ENCODE data around the gene EPHB1. TPM values are rescaled to one million over a fixed set of nuclear protein-coding genes. Genes with fewer than 3 reads are reported as not detected.
"Not testable (repeated sequence)": the region's sequence is repeated elsewhere in the genome, so short reads cannot be mapped to it uniquely, and the experiment has no call there.

The EPHB1 gene
- total RNA-seq, 1 experiment from 2014 or later: 7.0 TPM

DNA sequence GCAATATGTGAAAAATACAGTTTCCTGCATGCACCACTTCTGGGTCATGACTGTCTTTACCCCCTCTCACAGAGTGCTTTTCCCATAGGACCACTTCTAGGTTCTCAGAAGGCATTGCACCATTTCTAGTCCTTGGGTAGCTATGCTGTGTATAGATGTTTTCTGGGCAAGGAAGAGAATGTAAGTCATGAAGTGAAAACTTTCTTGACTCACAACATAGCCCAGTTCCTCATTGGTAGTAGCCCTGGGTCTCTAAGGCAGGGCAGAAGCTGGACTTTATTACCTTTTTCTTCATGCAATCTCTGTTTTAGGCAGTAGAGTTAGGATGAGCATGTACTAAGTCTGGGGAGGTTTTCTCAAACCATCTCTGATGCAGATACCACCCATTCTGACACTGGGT, 203.1 kb downstream of the EPHB1 start:
- Mint-ChIP-seq H3K36me3 (no peaks in the 10 kb centered on the region), H3K4me1 (no peaks in the 10 kb centered on the region), H3K27me3 (ENCODE audit: low read depth) (no peaks in the 10 kb centered on the region; the same call in 1 of the 2 replicates), H3K27ac (no peak overlapping the region), H3K9me3 (no peaks in the 10 kb centered on the region), H3K4me3 (no peak overlapping the region)
- ChIA-PET POLR2A (no interaction called here), CTCF (no interaction called here)
- ATAC-seq: no peak
- no peak for DNase-seq (ENCODE audit: low spot score)
- TF ChIP-seq ZMAT4 (CRISPR knock-in tag; IDR thresholded peaks at IDR 0.05) (no peak), NR1H2 (CRISPR knock-in tag; IDR thresholded peaks at IDR 0.05) (no peak), GRHL2 (CRISPR knock-in tag; IDR thresholded peaks at IDR 0.05; ENCODE audit: insufficient replicate concordance, severe bottlenecking) (no peak), JAZF1 (CRISPR knock-in tag; IDR thresholded peaks at IDR 0.05) (no peak)

GRCh38 chr3:134998855-134999254, 203.8 kb downstream of the EPHB1 start:
- no peaks in the 10 kb centered on the region for H3K4me1 Mint-ChIP-seq
- POLR2A ChIA-PET: no interaction called here
- no peaks in the 10 kb centered on the region for H3K36me3 Mint-ChIP-seq
- peak; percentile 63 for ATAC-seq
- H3K9me3 Mint-ChIP-seq: no peaks in the 10 kb centered on the region
- no peak for TF ChIP-seq HMGXB4 (CRISPR knock-in tag; IDR thresholded peaks at IDR 0.05)
- H3K27ac Mint-ChIP-seq: no peak overlapping the region
- no peaks in the 10 kb centered on the region; the same call in 1 of the 2 replicates for H3K27me3 Mint-ChIP-seq (ENCODE audit: low read depth)
- no peak overlapping the region for H3K4me3 Mint-ChIP-seq
- CTCF ChIA-PET: no interaction called here
- no peak for DNase-seq (ENCODE audit: low spot score)

DNA sequence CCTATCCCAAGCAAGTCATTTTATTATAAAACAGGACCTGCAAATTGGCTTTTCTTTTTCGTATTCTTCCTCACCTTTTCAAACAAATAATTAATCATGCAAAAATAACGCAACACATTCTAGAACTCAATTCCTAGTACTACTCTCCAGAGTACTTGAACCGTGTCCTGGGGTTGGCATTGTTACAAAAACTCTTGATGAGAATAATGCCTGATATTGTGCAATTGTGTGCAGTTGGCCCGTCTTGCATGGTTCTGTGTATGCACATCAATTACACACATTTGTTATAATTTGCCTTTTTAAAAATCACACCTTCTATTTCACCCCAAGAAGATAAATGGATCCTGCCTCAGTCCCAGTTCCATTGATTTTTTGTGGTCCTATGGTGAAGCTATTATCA, 205.4 kb downstream of the EPHB1 start:
- Mint-ChIP-seq H3K4me3 (no peak overlapping the region), H3K36me3 (no peaks in the 10 kb centered on the region), H3K27me3 (ENCODE audit: low read depth) (no peaks in the 10 kb centered on the region; the same call in 1 of the 2 replicates), H3K27ac (no peak overlapping the region), H3K4me1 (no peaks in the 10 kb centered on the region), H3K9me3 (no peaks in the 10 kb centered on the region; the same call in 1 of the 2 replicates)
- POLR2A ChIA-PET: no interaction called here
- no peak for DNase-seq (ENCODE audit: low spot score)
- ATAC-seq: no peak
- CTCF ChIA-PET: no interaction called here
- TF ChIP-seq ETV6 (CRISPR knock-in tag; IDR thresholded peaks at IDR 0.05): no peak
- TF ChIP-seq, protein P1, sequence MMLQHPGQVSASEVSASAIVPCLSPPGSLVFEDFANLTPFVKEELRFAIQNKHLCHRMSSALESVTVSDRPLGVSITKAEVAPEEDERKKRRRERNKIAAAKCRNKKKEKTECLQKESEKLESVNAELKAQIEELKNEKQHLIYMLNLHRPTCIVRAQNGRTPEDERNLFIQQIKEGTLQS (CRISPR knock-in tag; conservative IDR thresholded peaks at IDR 0.05): no peak
- TF ChIP-seq ZNF138 (CRISPR knock-in tag; conservative IDR thresholded peaks at IDR 0.05): no peak
- TF ChIP-seq ZNF219 (CRISPR knock-in tag; IDR thresholded peaks at IDR 0.05; ENCODE audit: borderline replicate concordance): no peak
- no peak for TF ChIP-seq ATF2 (CRISPR knock-in tag; IDR thresholded peaks at IDR 0.05; ENCODE audit: borderline replicate concordance, low read depth)
- TF ChIP-seq, protein P2, sequence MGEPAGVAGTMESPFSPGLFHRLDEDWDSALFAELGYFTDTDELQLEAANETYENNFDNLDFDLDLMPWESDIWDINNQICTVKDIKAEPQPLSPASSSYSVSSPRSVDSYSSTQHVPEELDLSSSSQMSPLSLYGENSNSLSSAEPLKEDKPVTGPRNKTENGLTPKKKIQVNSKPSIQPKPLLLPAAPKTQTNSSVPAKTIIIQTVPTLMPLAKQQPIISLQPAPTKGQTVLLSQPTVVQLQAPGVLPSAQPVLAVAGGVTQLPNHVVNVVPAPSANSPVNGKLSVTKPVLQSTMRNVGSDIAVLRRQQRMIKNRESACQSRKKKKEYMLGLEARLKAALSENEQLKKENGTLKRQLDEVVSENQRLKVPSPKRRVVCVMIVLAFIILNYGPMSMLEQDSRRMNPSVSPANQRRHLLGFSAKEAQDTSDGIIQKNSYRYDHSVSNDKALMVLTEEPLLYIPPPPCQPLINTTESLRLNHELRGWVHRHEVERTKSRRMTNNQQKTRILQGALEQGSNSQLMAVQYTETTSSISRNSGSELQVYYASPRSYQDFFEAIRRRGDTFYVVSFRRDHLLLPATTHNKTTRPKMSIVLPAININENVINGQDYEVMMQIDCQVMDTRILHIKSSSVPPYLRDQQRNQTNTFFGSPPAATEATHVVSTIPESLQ (CRISPR knock-in tag; IDR thresholded peaks at IDR 0.05): no peak
- TF ChIP-seq, protein P3, sequence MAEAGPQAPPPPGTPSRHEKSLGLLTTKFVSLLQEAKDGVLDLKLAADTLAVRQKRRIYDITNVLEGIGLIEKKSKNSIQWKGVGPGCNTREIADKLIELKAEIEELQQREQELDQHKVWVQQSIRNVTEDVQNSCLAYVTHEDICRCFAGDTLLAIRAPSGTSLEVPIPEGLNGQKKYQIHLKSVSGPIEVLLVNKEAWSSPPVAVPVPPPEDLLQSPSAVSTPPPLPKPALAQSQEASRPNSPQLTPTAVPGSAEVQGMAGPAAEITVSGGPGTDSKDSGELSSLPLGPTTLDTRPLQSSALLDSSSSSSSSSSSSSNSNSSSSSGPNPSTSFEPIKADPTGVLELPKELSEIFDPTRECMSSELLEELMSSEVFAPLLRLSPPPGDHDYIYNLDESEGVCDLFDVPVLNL (CRISPR knock-in tag; IDR thresholded peaks at IDR 0.05; ENCODE audit: borderline replicate concordance, low read depth): no peak
- no peak for TF ChIP-seq SOX15 (CRISPR knock-in tag; IDR thresholded peaks at IDR 0.05)
- no peak for TF ChIP-seq NFYB (CRISPR knock-in tag; conservative IDR thresholded peaks at IDR 0.05; ENCODE audit: low read depth)
- TF ChIP-seq GTF2I (CRISPR knock-in tag; conservative IDR thresholded peaks at IDR 0.05): no peak
- TF ChIP-seq, protein P4, sequence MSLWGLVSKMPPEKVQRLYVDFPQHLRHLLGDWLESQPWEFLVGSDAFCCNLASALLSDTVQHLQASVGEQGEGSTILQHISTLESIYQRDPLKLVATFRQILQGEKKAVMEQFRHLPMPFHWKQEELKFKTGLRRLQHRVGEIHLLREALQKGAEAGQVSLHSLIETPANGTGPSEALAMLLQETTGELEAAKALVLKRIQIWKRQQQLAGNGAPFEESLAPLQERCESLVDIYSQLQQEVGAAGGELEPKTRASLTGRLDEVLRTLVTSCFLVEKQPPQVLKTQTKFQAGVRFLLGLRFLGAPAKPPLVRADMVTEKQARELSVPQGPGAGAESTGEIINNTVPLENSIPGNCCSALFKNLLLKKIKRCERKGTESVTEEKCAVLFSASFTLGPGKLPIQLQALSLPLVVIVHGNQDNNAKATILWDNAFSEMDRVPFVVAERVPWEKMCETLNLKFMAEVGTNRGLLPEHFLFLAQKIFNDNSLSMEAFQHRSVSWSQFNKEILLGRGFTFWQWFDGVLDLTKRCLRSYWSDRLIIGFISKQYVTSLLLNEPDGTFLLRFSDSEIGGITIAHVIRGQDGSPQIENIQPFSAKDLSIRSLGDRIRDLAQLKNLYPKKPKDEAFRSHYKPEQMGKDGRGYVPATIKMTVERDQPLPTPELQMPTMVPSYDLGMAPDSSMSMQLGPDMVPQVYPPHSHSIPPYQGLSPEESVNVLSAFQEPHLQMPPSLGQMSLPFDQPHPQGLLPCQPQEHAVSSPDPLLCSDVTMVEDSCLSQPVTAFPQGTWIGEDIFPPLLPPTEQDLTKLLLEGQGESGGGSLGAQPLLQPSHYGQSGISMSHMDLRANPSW (CRISPR knock-in tag; conservative IDR thresholded peaks at IDR 0.05; ENCODE audit: low read depth): no peak
- TF ChIP-seq NFE2L1 (CRISPR knock-in tag; IDR thresholded peaks at IDR 0.05): no peak
- TF ChIP-seq EMX1 (CRISPR knock-in tag; IDR thresholded peaks at IDR 0.05): no peak

- H3K27ac Mint-ChIP-seq; H3K4me3 Mint-ChIP-seq; H3K27me3 Mint-ChIP-seq (ENCODE audit: low read depth); POLR2A ChIA-PET; CTCF ChIA-PET; ATAC-seq; DNase-seq (ENCODE audit: low spot score); H3K4me1 Mint-ChIP-seq: not testable (repeated sequence)
- Mint-ChIP-seq H3K9me3 (peaks cover 20% of the 10 kb centered on the region), H3K36me3 (peaks cover 11% of the 10 kb centered on the region)
Measured at GRCh38 chr3:135005616-135006015, 210.6 kb downstream of the EPHB1 start.
